HepG2 (cell line): ENCODE results near the gene BRD2. TPM values are rescaled to one million over a fixed set of nuclear protein-coding genes. Genes with fewer than 3 reads are reported as not detected.

Source experiments
- ARID2 ChIP-seq: sonication (generic); formaldehyde crosslinking; IDR thresholded peaks from 2 replicates; pipeline ENCODE4 v1.8.1; 2022; ENCODE audit warnings: mild to moderate bottlenecking, missing genetic modification reagents, borderline replicate concordance
- ATF7-NPFF ChIP-seq: sonication (generic); formaldehyde crosslinking; IDR thresholded peaks from 2 replicates; pipeline ENCODE4 v1.8.1; 2023; ENCODE audit warnings: mild to moderate bottlenecking, low read depth, missing genetic modification reagents, moderate library complexity
- CENPT ChIP-seq: sonication (generic); formaldehyde crosslinking; IDR thresholded peaks from 2 replicates; pipeline ENCODE4 v1.8.0; 2022; ENCODE audit warnings: low read depth, mild to moderate bottlenecking, moderate library complexity, missing genetic modification reagents
- DPF2 ChIP-seq: sonication (generic); formaldehyde crosslinking; IDR thresholded peaks from 2 replicates; pipeline ENCODE4 v1.4.0; 2020; ENCODE audit warnings: mild to moderate bottlenecking, low read depth, missing genetic modification reagents, borderline replicate concordance
- ESRRA ChIP-seq: sonication (generic); formaldehyde crosslinking; IDR thresholded peaks from 2 replicates; pipeline ENCODE4 v1.5.1; 2020; ENCODE audit warnings: mild to moderate bottlenecking, low read depth, missing genetic modification reagents
- ETV6 ChIP-seq: sonication (generic); formaldehyde crosslinking; conservative IDR thresholded peaks from 2 replicates; pipeline ENCODE4 v1.4.0; 2020; ENCODE audit warnings: missing genetic modification reagents
- GLI4 ChIP-seq: sonication (generic); formaldehyde crosslinking; IDR thresholded peaks from 2 replicates; pipeline ENCODE4 v1.5.1; 2020; ENCODE audit warnings: missing genetic modification reagents, mild to moderate bottlenecking, moderate library complexity, borderline replicate concordance
- HNF4A ChIP-seq: sonication (generic); formaldehyde crosslinking; IDR thresholded peaks from 2 replicates; pipeline ENCODE4 v1.4.0; 2020; ENCODE audit warnings: missing genetic modification reagents
- HOXA7 ChIP-seq: sonication (generic); formaldehyde crosslinking; IDR thresholded peaks from 2 replicates; pipeline ENCODE4 v1.8.1; 2022; ENCODE audit warnings: mild to moderate bottlenecking, missing genetic modification reagents, moderate library complexity
- ISL2 ChIP-seq: sonication (generic); formaldehyde crosslinking; IDR thresholded peaks from 2 replicates; pipeline ENCODE4 v1.5.0; 2020; ENCODE audit warnings: missing genetic modification reagents
- MIXL1 ChIP-seq: IDR thresholded peaks from 2 replicates; pipeline ENCODE4 v1.6.1; 2016
- MYNN ChIP-seq: sonication (generic); formaldehyde crosslinking; IDR thresholded peaks from 2 replicates; pipeline ENCODE4 v1.4.0; 2020; ENCODE audit warnings: mild to moderate bottlenecking, low read depth, missing genetic modification reagents
- NFRKB ChIP-seq: fragments of 450-650 bp; IDR thresholded peaks from 2 replicates; pipeline ENCODE4 v1.6.1; 2017
- ZIK1 ChIP-seq: sonication (generic); formaldehyde crosslinking; IDR thresholded peaks from 2 replicates; pipeline ENCODE4 v1.5.0; 2020; ENCODE audit warnings: mild to moderate bottlenecking, low read depth, missing genetic modification reagents, borderline replicate concordance
- ZNF12 ChIP-seq: sonication (generic); formaldehyde crosslinking; IDR thresholded peaks from 2 replicates; pipeline ENCODE4 v1.5.0; 2020; ENCODE audit warnings: missing genetic modification reagents
- ZNF547 ChIP-seq: sonication (generic); formaldehyde crosslinking; IDR thresholded peaks from 2 replicates; pipeline ENCODE4 v1.5.1; 2020; ENCODE audit warnings: mild to moderate bottlenecking, missing genetic modification reagents
- ZNF549 ChIP-seq: sonication (generic); formaldehyde crosslinking; IDR thresholded peaks from 2 replicates; pipeline ENCODE4 v1.5.0; 2020; ENCODE audit warnings: missing genetic modification reagents
- ZNF619 ChIP-seq: sonication (generic); formaldehyde crosslinking; IDR thresholded peaks from 2 replicates; pipeline ENCODE4 v1.4.0; 2020; ENCODE audit warnings: mild to moderate bottlenecking, missing genetic modification reagents
- ZSCAN30 ChIP-seq: sonication (generic); formaldehyde crosslinking; IDR thresholded peaks from 2 replicates; pipeline ENCODE4 v1.5.0; 2020; ENCODE audit warnings: mild to moderate bottlenecking, missing genetic modification reagents
- polyA plus RNA-seq, 8 experiments: library from polyadenylated mRNA; depleted of rRNA in 3 of 8; stranded (reverse) in 7 of 8; unstranded in 1 of 8; fragments of >200 nt; fragmentation: Illumina TruSeq in 4 of 8; extraction: Trizol in 4 of 8; gene quantifications; 2 replicates each; pipeline versions ENCODE4 v1.2.1 to v1.2.3, GENCODE V29; 2011 to 2016; ENCODE audit warnings: low read depth in 4 of 8, missing spikeins in 1 of 8, mixed read lengths in 1 of 8; ENCODE audit not compliant: insufficient read depth in 1 of 8
- total RNA-seq, 5 experiments: library from RNA; depleted of rRNA; stranded (reverse); fragments of >200 nt; fragmentation: Illumina TruSeq; extraction: Trizol; gene quantifications; 2 replicates each; pipeline ENCODE4 v1.2.3, GENCODE V29; 2016; ENCODE audit warnings: low read depth in 1 of 5
- TF ChIP-seq, protein P1 (sequence below): sonication (generic); formaldehyde crosslinking; IDR thresholded peaks from 2 replicates; pipeline ENCODE4 v1.4.0; 2020; ENCODE audit warnings: mild to moderate bottlenecking, low read depth, missing genetic modification reagents
- TF ChIP-seq, protein P2 (sequence below): sonication (generic); formaldehyde crosslinking; IDR thresholded peaks from 2 replicates; pipeline ENCODE4 v1.8.0; 2022; ENCODE audit warnings: mild to moderate bottlenecking, missing genetic modification reagents, borderline replicate concordance
- TF ChIP-seq, protein P3 (sequence below): sonication (generic); formaldehyde crosslinking; IDR thresholded peaks from 2 replicates; pipeline ENCODE4 v1.5.0; 2020; ENCODE audit warnings: mild to moderate bottlenecking, missing genetic modification reagents, borderline replicate concordance
- TF ChIP-seq, protein P4 (sequence below): sonication (generic); formaldehyde crosslinking; IDR thresholded peaks from 2 replicates; pipeline ENCODE4 v1.4.0; 2020; ENCODE audit warnings: missing genetic modification reagents, borderline replicate concordance

The BRD2 gene
- total and polyA plus RNA-seq, 2 of the 13 experiments (the other 11 are each of a cell fraction or from before 2014, with no cell fraction given) = 143 to 202 TPM

DNA sequence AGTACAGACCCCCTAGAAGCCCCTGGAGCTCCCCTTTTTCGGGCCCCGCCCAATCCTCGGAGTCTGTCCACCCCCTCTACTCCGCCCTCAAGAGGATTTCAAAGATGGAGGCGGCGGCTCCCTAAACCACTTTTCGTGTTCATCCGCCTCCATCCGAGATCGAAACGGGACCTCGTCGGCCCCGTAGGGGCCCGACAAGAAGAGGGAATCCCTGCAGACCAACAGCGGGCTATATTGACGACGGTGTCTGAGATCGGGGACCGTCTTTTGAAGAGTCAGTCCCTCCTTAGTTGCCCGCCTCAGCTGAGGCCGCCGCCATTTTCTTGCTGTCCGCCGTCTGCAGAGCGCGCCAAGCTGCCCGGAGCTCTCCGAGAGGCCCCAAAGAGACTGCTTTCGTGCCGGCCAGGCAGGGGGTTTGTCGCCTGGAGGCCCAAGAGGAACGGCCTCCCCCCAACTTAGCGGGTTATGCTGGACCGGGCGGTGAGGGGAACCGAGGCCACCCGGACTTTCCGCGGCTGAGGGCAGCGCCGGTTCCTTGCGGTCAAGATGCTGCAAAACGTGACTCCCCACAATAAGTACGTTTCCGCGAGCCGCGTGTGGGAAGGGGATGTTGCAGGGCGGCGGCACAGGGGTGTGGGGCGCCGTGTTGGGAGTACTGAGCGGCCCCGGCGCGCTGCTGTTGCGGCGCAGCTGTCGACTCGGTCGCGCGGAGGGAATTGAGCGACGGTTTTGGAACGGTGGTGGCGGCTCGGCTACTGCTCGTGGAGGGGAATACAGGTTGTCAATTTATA is 4.2 kb downstream of the BRD2 start (continued):
- TF ChIP-seq ARID2 (CRISPR knock-in tag) (peak; percentile 14; the same call in 1 of the 2 replicates), NFRKB (no peak), DPF2 (CRISPR knock-in tag) (no peak), MYNN (CRISPR knock-in tag) (no peak), ETV6 (CRISPR knock-in tag) (no peak; the same call in 1 of the 2 replicates), CENPT (CRISPR knock-in tag) (0 out of 2 replicates have a peak, but pooled peaks have one; percentile 59), ZSCAN30 (CRISPR knock-in tag) (no peak), HNF4A (CRISPR knock-in tag) (no peak), ESRRA (CRISPR knock-in tag) (no peak), HOXA7 (peak; percentile 92; the same call in 1 of the 2 replicates), ATF7-NPFF (CRISPR knock-in tag) (peak; percentile 76; the same call in 1 of the 2 replicates), GLI4 (CRISPR knock-in tag) (no peak), ZNF547 (CRISPR knock-in tag) (0 out of 2 replicates have a peak, but pooled peaks have one; percentile 1), ZIK1 (no peak), ZNF619 (CRISPR knock-in tag) (no peak; the same call in none of the 2 replicates), ZNF12 (CRISPR knock-in tag) (no peak), MIXL1 (CRISPR knock-in tag) (no peak), ISL2 (CRISPR knock-in tag) (no peak; the same call in 1 of the 2 replicates), ZNF549 (CRISPR knock-in tag) (no peak)
- TF ChIP-seq, protein P1, sequence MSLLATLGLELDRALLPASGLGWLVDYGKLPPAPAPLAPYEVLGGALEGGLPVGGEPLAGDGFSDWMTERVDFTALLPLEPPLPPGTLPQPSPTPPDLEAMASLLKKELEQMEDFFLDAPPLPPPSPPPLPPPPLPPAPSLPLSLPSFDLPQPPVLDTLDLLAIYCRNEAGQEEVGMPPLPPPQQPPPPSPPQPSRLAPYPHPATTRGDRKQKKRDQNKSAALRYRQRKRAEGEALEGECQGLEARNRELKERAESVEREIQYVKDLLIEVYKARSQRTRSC (CRISPR knock-in tag) = 0 out of 2 replicates have a peak, but pooled peaks have one; percentile 20
- TF ChIP-seq, protein P2, sequence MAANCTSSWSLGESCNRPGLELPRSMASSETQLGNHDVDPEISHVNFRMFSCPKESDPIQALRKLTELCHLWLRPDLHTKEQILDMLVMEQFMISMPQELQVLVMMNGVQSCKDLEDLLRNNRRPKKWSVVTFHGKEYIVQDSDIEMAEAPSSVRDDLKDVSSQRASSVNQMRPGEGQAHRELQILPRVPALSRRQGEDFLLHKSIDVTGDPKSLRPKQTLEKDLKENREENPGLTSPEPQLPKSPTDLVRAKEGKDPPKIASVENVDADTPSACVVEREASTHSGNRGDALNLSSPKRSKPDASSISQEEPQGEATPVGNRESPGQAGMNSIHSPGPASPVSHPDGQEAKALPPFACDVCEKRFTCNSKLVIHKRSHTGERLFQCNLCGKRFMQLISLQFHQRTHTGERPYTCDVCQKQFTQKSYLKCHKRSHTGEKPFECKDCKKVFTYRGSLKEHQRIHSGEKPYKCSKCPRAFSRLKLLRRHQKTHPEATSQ (CRISPR knock-in tag) = no peak
- TF ChIP-seq, protein P3, sequence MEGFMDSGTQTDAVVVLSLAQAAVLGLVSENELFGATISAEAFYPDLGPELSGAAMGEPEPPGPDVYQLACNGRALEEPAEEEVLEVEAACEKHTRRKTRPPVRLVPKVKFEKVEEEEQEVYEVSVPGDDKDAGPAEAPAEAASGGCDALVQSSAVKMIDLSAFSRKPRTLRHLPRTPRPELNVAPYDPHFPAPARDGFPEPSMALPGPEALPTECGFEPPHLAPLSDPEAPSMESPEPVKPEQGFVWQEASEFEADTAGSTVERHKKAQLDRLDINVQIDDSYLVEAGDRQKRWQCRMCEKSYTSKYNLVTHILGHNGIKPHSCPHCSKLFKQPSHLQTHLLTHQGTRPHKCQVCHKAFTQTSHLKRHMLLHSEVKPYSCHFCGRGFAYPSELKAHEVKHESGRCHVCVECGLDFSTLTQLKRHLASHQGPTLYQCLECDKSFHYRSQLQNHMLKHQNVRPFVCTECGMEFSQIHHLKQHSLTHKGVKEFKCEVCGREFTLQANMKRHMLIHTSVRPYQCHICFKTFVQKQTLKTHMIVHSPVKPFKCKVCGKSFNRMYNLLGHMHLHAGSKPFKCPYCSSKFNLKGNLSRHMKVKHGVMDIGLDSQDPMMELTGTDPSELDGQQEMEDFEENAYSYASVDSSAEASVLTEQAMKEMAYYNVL (CRISPR knock-in tag) = no peak; the same call in 1 of the 2 replicates
- TF ChIP-seq, protein P4, sequence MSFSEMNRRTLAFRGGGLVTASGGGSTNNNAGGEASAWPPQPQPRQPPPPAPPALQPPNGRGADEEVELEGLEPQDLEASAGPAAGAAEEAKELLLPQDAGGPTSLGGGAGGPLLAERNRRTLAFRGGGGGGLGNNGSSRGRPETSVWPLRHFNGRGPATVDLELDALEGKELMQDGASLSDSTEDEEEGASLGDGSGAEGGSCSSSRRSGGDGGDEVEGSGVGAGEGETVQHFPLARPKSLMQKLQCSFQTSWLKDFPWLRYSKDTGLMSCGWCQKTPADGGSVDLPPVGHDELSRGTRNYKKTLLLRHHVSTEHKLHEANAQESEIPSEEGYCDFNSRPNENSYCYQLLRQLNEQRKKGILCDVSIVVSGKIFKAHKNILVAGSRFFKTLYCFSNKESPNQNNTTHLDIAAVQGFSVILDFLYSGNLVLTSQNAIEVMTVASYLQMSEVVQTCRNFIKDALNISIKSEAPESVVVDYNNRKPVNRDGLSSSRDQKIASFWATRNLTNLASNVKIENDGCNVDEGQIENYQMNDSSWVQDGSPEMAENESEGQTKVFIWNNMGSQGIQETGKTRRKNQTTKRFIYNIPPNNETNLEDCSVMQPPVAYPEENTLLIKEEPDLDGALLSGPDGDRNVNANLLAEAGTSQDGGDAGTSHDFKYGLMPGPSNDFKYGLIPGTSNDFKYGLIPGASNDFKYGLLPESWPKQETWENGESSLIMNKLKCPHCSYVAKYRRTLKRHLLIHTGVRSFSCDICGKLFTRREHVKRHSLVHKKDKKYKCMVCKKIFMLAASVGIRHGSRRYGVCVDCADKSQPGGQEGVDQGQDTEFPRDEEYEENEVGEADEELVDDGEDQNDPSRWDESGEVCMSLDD (CRISPR knock-in tag) = 0 out of 2 replicates have a peak, but pooled peaks have one; percentile 29
